ENCODE results near the gene CRY2. TPM values are rescaled to one million over a fixed set of nuclear protein-coding genes. Genes with fewer than 3 reads are reported as not detected.
"Not testable (repeated sequence)": the region's sequence is repeated elsewhere in the genome, so short reads cannot be mapped to it uniquely, and the experiment has no call there.

Gene CRY2
- total RNA-seq, 2 donors from 2014 or later: 24.6 to 65.9 TPM

GRCh38 chr11:45830596-45830995, 16.7 kb upstream of the CRY2 start:
- intact Hi-C loops (cut with DNase I): no loop called here
- WGBS, 2 donors: 86 to 87% methylated on average over 2 of the region's 2 CpGs
- TF ChIP-seq POLR2A (IDR thresholded peaks at IDR 0.05): no peak
- no peak for TF ChIP-seq CTCF (IDR thresholded peaks at IDR 0.05)

GRCh38 chr11:45832811-45833441, 14.3 kb upstream of the CRY2 start:
- intact Hi-C loops (cut with DNase I): no loop called here
- Histone ChIP-seq H3K4me1 (no peaks in the 10 kb centered on the region), H3K27me3 (no peaks in the 10 kb centered on the region), H3K4me3 (no peak overlapping the region), H3K27ac (no peak overlapping the region), H3K36me3 (replicated peaks in 1 of 2; ENCODE audit: insufficient read depth in 1 of 2, low read depth in 2 of 2) (no peaks in the 10 kb centered on the region), H3K9me3 (no peaks in the 10 kb centered on the region)
- WGBS, 2 donors: 77 to 89% methylated on average over 9 of the region's 9 CpGs
- DNase-seq (no peak), ATAC-seq (no peak)
- TF ChIP-seq POLR2A (IDR thresholded peaks at IDR 0.05): no peak
- no peak for TF ChIP-seq CTCF (IDR thresholded peaks at IDR 0.05)

More at GRCh38 chr11:45830596-45830995, 16.7 kb upstream of the CRY2 start:
- ATAC-seq: no peak
- no peak overlapping the region for H3K4me3 ChIP-seq
- H3K9me3 ChIP-seq: no peaks in the 10 kb centered on the region
- H3K27ac ChIP-seq: no peak overlapping the region
- H3K27me3 ChIP-seq: no peaks in the 10 kb centered on the region
- H3K4me1 ChIP-seq: no peaks in the 10 kb centered on the region
- DNase-seq: no peak
- H3K36me3 ChIP-seq (replicated peaks in 1 of 2; ENCODE audit: insufficient read depth in 1 of 2, low read depth in 2 of 2): no peaks in the 10 kb centered on the region

GRCh38 chr11:45833761-45834160, 13.5 kb upstream of the CRY2 start:
- H3K27ac ChIP-seq: no peak overlapping the region
- no peaks in the 10 kb centered on the region for H3K9me3 ChIP-seq
- no peaks in the 10 kb centered on the region for H3K27me3 ChIP-seq
- ATAC-seq (no peak), DNase-seq (no peak)
- H3K4me3 ChIP-seq: no peak overlapping the region
- intact Hi-C loops (cut with DNase I): no loop called here
- WGBS, 2 donors: 62 to 63% methylated on average over 3 of the region's 3 CpGs
- H3K4me1 ChIP-seq: no peaks in the 10 kb centered on the region
- H3K36me3 ChIP-seq (replicated peaks in 1 of 2; ENCODE audit: insufficient read depth in 1 of 2, low read depth in 2 of 2): no peaks in the 10 kb centered on the region
- no peak for TF ChIP-seq POLR2A (IDR thresholded peaks at IDR 0.05)
- TF ChIP-seq CTCF (IDR thresholded peaks at IDR 0.05): no peak

GRCh38 chr11:45834298-45834756, 12.9 kb upstream of the CRY2 start:
- TF ChIP-seq CTCF (IDR thresholded peaks at IDR 0.05): no peak
- no peak for TF ChIP-seq POLR2A (IDR thresholded peaks at IDR 0.05)
- H3K4me1 ChIP-seq: no peaks in the 10 kb centered on the region
- ATAC-seq (no peak), DNase-seq (no peak)
- WGBS, 2 donors: 32 to 39% methylated on average over 4 of the region's 4 CpGs
- H3K9me3 ChIP-seq: no peaks in the 10 kb centered on the region
- no peaks in the 10 kb centered on the region for H3K36me3 ChIP-seq (replicated peaks in 1 of 2; ENCODE audit: insufficient read depth in 1 of 2, low read depth in 2 of 2)
- H3K4me3 ChIP-seq: no peak overlapping the region
- no peaks in the 10 kb centered on the region for H3K27me3 ChIP-seq
- no peak overlapping the region for H3K27ac ChIP-seq
- intact Hi-C loops (cut with DNase I): no loop called here

- TF ChIP-seq POLR2A (IDR thresholded peaks at IDR 0.05): no peak
- no peak for TF ChIP-seq CTCF (IDR thresholded peaks at IDR 0.05)
- intact Hi-C loops (cut with DNase I): no loop called here
- ATAC-seq (no peak), DNase-seq (no peak)
- WGBS, 2 donors: 92 to 95% methylated on average over 6 of the region's 6 CpGs
- Histone ChIP-seq H3K36me3 (replicated peaks in 1 of 2; ENCODE audit: insufficient read depth in 1 of 2, low read depth in 2 of 2) (no peaks in the 10 kb centered on the region), H3K4me1 (peaks cover 15% of the 10 kb centered on the region), H3K9me3 (no peaks in the 10 kb centered on the region), H3K4me3 (no peak overlapping the region), H3K27me3 (no peaks in the 10 kb centered on the region), H3K27ac (no peak overlapping the region)
These were observed 8.1 kb upstream of the CRY2 start for GRCh38 chr11:45839204-45839603.

- WGBS, 2 donors: 90% methylated on average over 13 of the region's 13 CpGs
- ATAC-seq; DNase-seq; H3K9me3 ChIP-seq; H3K27me3 ChIP-seq; H3K36me3 ChIP-seq (replicated peaks in 1 of 2; ENCODE audit: insufficient read depth in 1 of 2, low read depth in 2 of 2); H3K4me3 ChIP-seq; H3K27ac ChIP-seq; intact Hi-C loops (cut with DNase I): not testable (repeated sequence)
- H3K4me1 ChIP-seq: peaks cover 25% of the 10 kb centered on the region
These were observed 7.0 kb upstream of the CRY2 start for GRCh38 chr11:45840251-45840650.
